IMR-90 (cell line): Measurements from ENCODE around the gene HOXA13. TPM values are rescaled to one million over a fixed set of nuclear protein-coding genes. Genes with fewer than 3 reads are reported as not detected.
A peak's percentile ranks its signal among the peaks of the same experiment; 100 is the strongest.

Experiments
- ATAC-seq: fragments of 200-7000 bp; cut with Tn5 transposase; 2 replicates; pipeline ENCODE4 v1.9.1; 2020; ENCODE audit warnings: low read depth, mild to moderate bottlenecking, moderate library complexity
- BruUV-seq: library from RNA; stranded (reverse); fragments of 400-500 nt; replicated peaks from 2 replicates; lab custom pipeline; 2021; lab: Mats Ljungman, UMichigan
- CTCF ChIA-PET: fragments of 300-600 bp; formaldehyde crosslinking; extraction: SDS; loops from one replicate; lab custom pipeline; 2021; ENCODE audit warnings: antibody characterized with exemption; lab: Yijun Ruan, JAX
- POLR2A ChIA-PET: fragments of 300-600 bp; sonication (Branson Sonifier 250); formaldehyde crosslinking; loops from one replicate; lab custom pipeline; 2022; ENCODE audit warnings: antibody characterized with exemption; ENCODE audit not compliant: unreplicated experiment; lab: Charles Lee
- DNase-seq: peaks from one replicate; pipeline ENCODE4 v3.0.0; 2013
- H2AFZ ChIP-seq: replicated peaks from 2 replicates; pipeline ENCODE3; 2013; ENCODE audit warnings: low read length, mild to moderate bottlenecking; ENCODE audit not compliant: poor library complexity
- H2AK5ac ChIP-seq: 2 replicates; pipeline ENCODE4 v1.6.1; 2013; ENCODE audit warnings: low read depth, low read length, inconsistent platforms
- H2AK9ac ChIP-seq: replicated peaks from 2 replicates; pipeline ENCODE3; 2013; ENCODE audit warnings: mild to moderate bottlenecking, low read depth, low read length, moderate library complexity; ENCODE audit not compliant: poor library complexity
- H2BK120ac ChIP-seq: 2 replicates; pipeline ENCODE4 v1.6.1; 2013; ENCODE audit warnings: low read depth, low read length, inconsistent platforms
- H2BK15ac ChIP-seq: 3 replicates; pipeline ENCODE4 v1.6.1; 2013; ENCODE audit warnings: low read depth, low read length, inconsistent platforms
- H2BK20ac ChIP-seq: 2 replicates; pipeline ENCODE4 v1.6.1; 2013; ENCODE audit warnings: low read depth, mild to moderate bottlenecking, inconsistent platforms, low read length, moderate library complexity
- H2BK5ac ChIP-seq: 2 replicates; pipeline ENCODE4 v1.6.1; 2013; ENCODE audit warnings: mild to moderate bottlenecking, low read depth, low read length, inconsistent platforms; ENCODE audit not compliant: poor library complexity, severe bottlenecking
- H3K14ac ChIP-seq: replicated peaks from 2 replicates; pipeline ENCODE4 v1.6.1; 2013; ENCODE audit warnings: low read depth, low read length, inconsistent platforms
- H3K18ac ChIP-seq: 2 replicates; pipeline ENCODE4 v1.6.1; 2013; ENCODE audit warnings: low read depth, low read length, control low read depth
- H3K23ac ChIP-seq: 2 replicates; pipeline ENCODE4 v1.6.1; 2013; ENCODE audit warnings: low read depth, low read length, inconsistent platforms
- H3K27ac ChIP-seq: 2 replicates; pipeline ENCODE4 v1.5.1; 2013; ENCODE audit warnings: mild to moderate bottlenecking, control low read depth, low read length; ENCODE audit not compliant: insufficient read depth
- H3K27me3 ChIP-seq: 2 replicates; pipeline ENCODE4 v1.6.1; 2013; ENCODE audit warnings: low read length; ENCODE audit not compliant: control insufficient read depth, insufficient read depth
- H3K36me3 ChIP-seq: 2 replicates; pipeline ENCODE4 v1.6.1; 2013; ENCODE audit warnings: low read length, mixed read lengths; ENCODE audit not compliant: control insufficient read depth, insufficient read depth
- H3K4ac ChIP-seq: 2 replicates; pipeline ENCODE4 v1.6.1; 2013; ENCODE audit warnings: low read depth, low read length, inconsistent platforms
- H3K4me1 ChIP-seq: 2 replicates; pipeline ENCODE4 v1.6.1; 2013; ENCODE audit warnings: low read length, mixed read lengths; ENCODE audit not compliant: control insufficient read depth, insufficient read depth
- H3K4me2 ChIP-seq: 2 replicates; pipeline ENCODE4 v1.6.1; 2013; ENCODE audit warnings: low read depth, mild to moderate bottlenecking, control low read depth, low read length, moderate library complexity
- H3K4me3 ChIP-seq: 2 replicates; pipeline ENCODE4 v1.5.1; 2013; ENCODE audit warnings: low read depth, mild to moderate bottlenecking, control low read depth, low read length, moderate library complexity; ENCODE audit not compliant: insufficient read depth
- H3K56ac ChIP-seq: 2 replicates; pipeline ENCODE4 v1.6.1; 2013; ENCODE audit warnings: low read length, inconsistent platforms; ENCODE audit not compliant: insufficient read depth; ENCODE audit errors: extremely low read depth
- H3K79me1 ChIP-seq, 2 experiments: 2 replicates each; pipeline ENCODE4 v1.6.1; 2013; ENCODE audit warnings: low read length in 2 of 2, inconsistent platforms in 1 of 2, low read depth in 1 of 2
- H3K9ac ChIP-seq: 2 replicates; pipeline ENCODE4 v1.6.1; 2013; ENCODE audit warnings: low read depth, low read length, control low read depth
- H3K9me1 ChIP-seq: 2 replicates; pipeline ENCODE4 v1.6.1; 2013; ENCODE audit warnings: low read length, inconsistent platforms; ENCODE audit not compliant: insufficient read depth
- H3K9me3 ChIP-seq: 2 replicates; pipeline ENCODE4 v1.6.1; 2013; ENCODE audit warnings: low read length; ENCODE audit not compliant: control insufficient read depth, insufficient read depth
- H4K20me1 ChIP-seq: 2 replicates; pipeline ENCODE4 v1.6.1; 2013; ENCODE audit warnings: low read length, inconsistent platforms; ENCODE audit not compliant: insufficient read depth
- H4K5ac ChIP-seq: 2 replicates; pipeline ENCODE4 v1.6.1; 2013; ENCODE audit warnings: mild to moderate bottlenecking, low read depth, low read length, control low read depth
- H4K8ac ChIP-seq, 2 experiments: 2 replicates each; pipeline ENCODE4 v1.6.1; 2013; ENCODE audit warnings: low read depth in 2 of 2, low read length in 2 of 2, control low read depth in 1 of 2, inconsistent platforms in 1 of 2
- H4K91ac ChIP-seq: 2 replicates; pipeline ENCODE4 v1.6.1; 2013; ENCODE audit warnings: low read depth, low read length, inconsistent platforms; ENCODE audit not compliant: insufficient read depth
- BHLHE40 ChIP-seq: fragments of 150-350 bp; IDR thresholded peaks from 2 replicates; pipeline ENCODE4 v1.6.1; 2016; ENCODE audit warnings: mild to moderate bottlenecking, low read depth, low read length
- CEBPB ChIP-seq: IDR thresholded peaks from 2 replicates; pipeline ENCODE4 v1.6.1; 2012; ENCODE audit warnings: low read depth, low read length, improper control_type of control experiment
- CHD1 ChIP-seq: IDR thresholded peaks from 2 replicates; pipeline ENCODE4 v1.6.1; 2012; ENCODE audit warnings: low read depth, low read length, improper control_type of control experiment
- FOS ChIP-seq: fragments of 150-350 bp; IDR thresholded peaks from 2 replicates; pipeline ENCODE4 v1.6.1; 2016; ENCODE audit warnings: low read depth, low read length
- MAFK ChIP-seq: IDR thresholded peaks from 2 replicates; pipeline ENCODE4 v1.6.1; 2012; ENCODE audit warnings: low read depth, low read length, improper control_type of control experiment
- MAZ ChIP-seq: IDR thresholded peaks from 2 replicates; pipeline ENCODE4 v1.6.1; 2012; ENCODE audit warnings: low read depth, mild to moderate bottlenecking, low read length, improper control_type of control experiment, moderate library complexity, borderline replicate concordance
- MXI1 ChIP-seq: IDR thresholded peaks from 2 replicates; pipeline ENCODE4 v1.6.1; 2012; ENCODE audit warnings: low read depth, mild to moderate bottlenecking, low read length, moderate library complexity, borderline replicate concordance
- NFE2L2 ChIP-seq: fragments of 150-350 bp; IDR thresholded peaks from 2 replicates; pipeline ENCODE4 v1.6.1; 2016; ENCODE audit warnings: low read depth, mild to moderate bottlenecking, low read length
- POLR2A ChIP-seq: IDR thresholded peaks from 2 replicates; pipeline ENCODE4 v1.6.1; 2012; ENCODE audit warnings: mild to moderate bottlenecking, low read depth, low read length
- RAD21 ChIP-seq: IDR thresholded peaks from 2 replicates; pipeline ENCODE4 v1.6.1; 2012; ENCODE audit warnings: low read length, improper control_type of control experiment
- RCOR1 ChIP-seq: IDR thresholded peaks from 2 replicates; pipeline ENCODE4 v1.6.1; 2012; ENCODE audit warnings: mild to moderate bottlenecking, low read length, improper control_type of control experiment; ENCODE audit not compliant: insufficient replicate concordance
- RFX5 ChIP-seq: IDR thresholded peaks from 2 replicates; pipeline ENCODE4 v1.8.0; 2012; ENCODE audit warnings: low read depth, mild to moderate bottlenecking, low read length, moderate library complexity
- SMC3 ChIP-seq: fragments of 150-350 bp; IDR thresholded peaks from 2 replicates; pipeline ENCODE4 v1.6.1; 2016; ENCODE audit warnings: low read depth, mild to moderate bottlenecking, antibody characterized with exemption, low read length, moderate library complexity
- WGBS, 2 experiments: methylation state at CpG; one replicate each; pipeline versions ENCODE4 v1.1.5 to v1.1.7; 2013; ENCODE audit warnings: missing lambda C conversion rate in 2 of 2; ENCODE audit not compliant: insufficient read length in 1 of 2; ENCODE audit errors: extremely low coverage in 2 of 2; 5-methylcytosine and 5-hydroxymethylcytosine counted together
- dilution Hi-C: fragments of 300-500 bp; cut with HindIII; formaldehyde crosslinking; loops from one replicate; pipeline ENCODE4 v1.14.3; 2018; ENCODE audit warnings: low sequenced_read_pairs; ENCODE audit not compliant: unreplicated experiment
- in situ Hi-C: fragments of 300-500 bp; cut with MboI; formaldehyde crosslinking; loops from 3 replicates; pipeline ENCODE4 v1.14.3; 2019; ENCODE audit warnings: low sequenced_read_pairs, inconsistent platforms, mixed read lengths
- intact Hi-C: fragments of 100-400 bp; cut with micrococcal nuclease; formaldehyde crosslinking; loops from 2 replicates; pipeline ENCODE4 v1.10.0; 2022
- polyA plus RNA-seq, 3 experiments: library from polyadenylated mRNA; depleted of rRNA; stranded (reverse); fragments of >200 nt; gene quantifications; 2 replicates each; pipeline ENCODE4 v1.2.3, GENCODE V29; 2012; ENCODE audit warnings: low replicate concordance in 1 of 3
- total RNA-seq: library from RNA; depleted of rRNA; stranded (reverse); fragments of >200 nt; gene quantifications from 2 replicates; pipeline ENCODE4 v1.2.3, GENCODE V29; 2012
- TF ChIP-seq, protein P1 (sequence below): conservative IDR thresholded peaks from 2 replicates; pipeline ENCODE4 v1.5.1; 2012; ENCODE audit warnings: mild to moderate bottlenecking, low read depth, low read length, improper control_type of control experiment
- TF ChIP-seq, protein P2 (sequence below): fragments of 150-350 bp; IDR thresholded peaks from 2 replicates; pipeline ENCODE4 v1.6.1; 2017; ENCODE audit warnings: mild to moderate bottlenecking, antibody characterized with exemption, low read length, low read depth

The HOXA13 gene
- total and polyA plus RNA-seq, 2 of the 4 experiments (the other 2 are of a cell fraction): not detected

DNA sequence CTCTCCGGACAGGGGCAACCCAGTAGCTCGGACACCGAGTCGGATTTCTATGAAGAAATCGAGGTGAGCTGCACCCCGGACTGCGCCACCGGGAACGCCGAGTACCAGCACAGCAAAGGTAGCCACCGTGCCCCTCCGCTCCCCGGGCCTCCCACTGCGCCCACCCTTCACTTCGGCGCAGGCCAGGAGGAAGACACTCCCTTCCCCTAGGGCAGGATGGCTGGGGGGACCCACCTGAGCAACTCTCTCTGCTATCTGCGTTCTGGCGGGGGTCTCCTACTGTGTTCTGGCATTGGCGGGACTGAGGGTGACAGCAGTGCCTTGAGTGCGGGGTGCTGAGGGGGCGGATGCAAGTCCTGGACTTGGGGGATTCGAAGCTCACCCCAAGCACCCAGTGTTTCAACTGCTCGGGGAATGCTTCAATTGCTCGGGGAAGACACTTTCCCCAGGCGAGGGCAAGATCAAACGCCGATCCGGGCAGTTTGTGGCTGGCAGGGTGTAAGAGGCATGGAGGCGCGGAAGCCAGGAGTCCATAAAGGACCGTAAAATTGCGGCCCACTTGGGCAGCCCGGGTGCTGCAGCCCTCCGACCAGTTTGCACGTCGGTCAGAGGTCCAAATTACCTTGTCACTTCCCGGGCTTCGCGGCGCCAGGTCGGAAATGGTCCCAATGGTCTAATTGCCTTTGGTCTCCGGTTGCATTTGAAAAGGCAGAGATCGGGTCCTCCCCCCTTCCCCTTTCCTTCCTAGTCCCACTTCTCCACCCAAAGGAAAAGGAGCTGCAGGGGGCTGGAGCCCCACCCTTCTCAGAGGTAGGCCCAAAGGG lies 43.7 kb upstream of the HOXA13 start:
- H3K9me1 ChIP-seq: no peaks in the 10 kb centered on the region
- H3K9ac ChIP-seq: no peak overlapping the region
- no peak for DNase-seq
- ATAC-seq: no peak
- H3K79me1 ChIP-seq: no peaks in the 10 kb centered on the region
- no peak overlapping the region for H4K5ac ChIP-seq
- H3K9me3 ChIP-seq: peaks cover 25% of the 10 kb centered on the region; the same call in 1 of the 2 replicates
- no peak overlapping the region for H2AK9ac ChIP-seq
- peaks cover 100% of the 10 kb centered on the region for H3K27me3 ChIP-seq
- H3K4me1 ChIP-seq: no peaks in the 10 kb centered on the region; the same call in 1 of the 2 replicates
- H3K36me3 ChIP-seq: no peaks in the 10 kb centered on the region
- H3K4ac ChIP-seq: no peak overlapping the region
- intact Hi-C loops: no loop called here
- H3K18ac ChIP-seq: no peak overlapping the region
- no peak overlapping the region for H2AK5ac ChIP-seq
- no TSS peak for BruUV-seq
- H2BK15ac ChIP-seq: no peak overlapping the region
- no peak overlapping the region for H2BK5ac ChIP-seq
- H4K20me1 ChIP-seq: no peaks in the 10 kb centered on the region
- WGBS, 2 experiments: 7% methylated on average over 6 of the region's 43 CpGs; no CpG with 5 or more reads in 1 of the 2 experiments
- ChIA-PET CTCF (no interaction called here), POLR2A (no interaction called here)
- no peak overlapping the region for H3K56ac ChIP-seq
- H3K4me3 ChIP-seq: no peak overlapping the region
- no peak overlapping the region for H4K8ac ChIP-seq
- H3K27ac ChIP-seq: no peak overlapping the region
- no peak overlapping the region for H2BK120ac ChIP-seq
- no peak overlapping the region for H3K23ac ChIP-seq
- no peak overlapping the region for H3K14ac ChIP-seq
- in situ Hi-C loops: no loop called here
- H3K4me2 ChIP-seq: no peak overlapping the region
- dilution Hi-C loops: no loop called here
- H2BK20ac ChIP-seq: no peak overlapping the region
- peak overlapping the region; percentile 25 for H2AFZ ChIP-seq
- H4K91ac ChIP-seq: no peak overlapping the region
- TF ChIP-seq MAFK (no peak), NFE2L2 (no peak), CEBPB (no peak), RAD21 (no peak), POLR2A (no peak), CHD1 (no peak), RFX5 (no peak), BHLHE40 (no peak), MXI1 (no peak), FOS (no peak), MAZ (no peak), SMC3 (no peak), RCOR1 (no peak)
- TF ChIP-seq, protein P1, sequence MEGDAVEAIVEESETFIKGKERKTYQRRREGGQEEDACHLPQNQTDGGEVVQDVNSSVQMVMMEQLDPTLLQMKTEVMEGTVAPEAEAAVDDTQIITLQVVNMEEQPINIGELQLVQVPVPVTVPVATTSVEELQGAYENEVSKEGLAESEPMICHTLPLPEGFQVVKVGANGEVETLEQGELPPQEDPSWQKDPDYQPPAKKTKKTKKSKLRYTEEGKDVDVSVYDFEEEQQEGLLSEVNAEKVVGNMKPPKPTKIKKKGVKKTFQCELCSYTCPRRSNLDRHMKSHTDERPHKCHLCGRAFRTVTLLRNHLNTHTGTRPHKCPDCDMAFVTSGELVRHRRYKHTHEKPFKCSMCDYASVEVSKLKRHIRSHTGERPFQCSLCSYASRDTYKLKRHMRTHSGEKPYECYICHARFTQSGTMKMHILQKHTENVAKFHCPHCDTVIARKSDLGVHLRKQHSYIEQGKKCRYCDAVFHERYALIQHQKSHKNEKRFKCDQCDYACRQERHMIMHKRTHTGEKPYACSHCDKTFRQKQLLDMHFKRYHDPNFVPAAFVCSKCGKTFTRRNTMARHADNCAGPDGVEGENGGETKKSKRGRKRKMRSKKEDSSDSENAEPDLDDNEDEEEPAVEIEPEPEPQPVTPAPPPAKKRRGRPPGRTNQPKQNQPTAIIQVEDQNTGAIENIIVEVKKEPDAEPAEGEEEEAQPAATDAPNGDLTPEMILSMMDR: no peak
- TF ChIP-seq, protein P2, sequence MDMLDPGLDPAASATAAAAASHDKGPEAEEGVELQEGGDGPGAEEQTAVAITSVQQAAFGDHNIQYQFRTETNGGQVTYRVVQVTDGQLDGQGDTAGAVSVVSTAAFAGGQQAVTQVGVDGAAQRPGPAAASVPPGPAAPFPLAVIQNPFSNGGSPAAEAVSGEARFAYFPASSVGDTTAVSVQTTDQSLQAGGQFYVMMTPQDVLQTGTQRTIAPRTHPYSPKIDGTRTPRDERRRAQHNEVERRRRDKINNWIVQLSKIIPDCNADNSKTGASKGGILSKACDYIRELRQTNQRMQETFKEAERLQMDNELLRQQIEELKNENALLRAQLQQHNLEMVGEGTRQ: no peak
